GM18907 (cell line): Measurements from ENCODE around the gene GRID1.
A peak's percentile ranks its signal among the peaks of the same experiment; 100 is the strongest.

Experiments
- ATAC-seq: cut with Tn5 transposase; IDR thresholded peaks from one replicate; pipeline ENCODE4 v1.9.1; 2021; ENCODE audit warnings: mild to moderate bottlenecking, moderate library complexity; ENCODE audit not compliant: unreplicated experiment

Gene GRID1

DNA sequence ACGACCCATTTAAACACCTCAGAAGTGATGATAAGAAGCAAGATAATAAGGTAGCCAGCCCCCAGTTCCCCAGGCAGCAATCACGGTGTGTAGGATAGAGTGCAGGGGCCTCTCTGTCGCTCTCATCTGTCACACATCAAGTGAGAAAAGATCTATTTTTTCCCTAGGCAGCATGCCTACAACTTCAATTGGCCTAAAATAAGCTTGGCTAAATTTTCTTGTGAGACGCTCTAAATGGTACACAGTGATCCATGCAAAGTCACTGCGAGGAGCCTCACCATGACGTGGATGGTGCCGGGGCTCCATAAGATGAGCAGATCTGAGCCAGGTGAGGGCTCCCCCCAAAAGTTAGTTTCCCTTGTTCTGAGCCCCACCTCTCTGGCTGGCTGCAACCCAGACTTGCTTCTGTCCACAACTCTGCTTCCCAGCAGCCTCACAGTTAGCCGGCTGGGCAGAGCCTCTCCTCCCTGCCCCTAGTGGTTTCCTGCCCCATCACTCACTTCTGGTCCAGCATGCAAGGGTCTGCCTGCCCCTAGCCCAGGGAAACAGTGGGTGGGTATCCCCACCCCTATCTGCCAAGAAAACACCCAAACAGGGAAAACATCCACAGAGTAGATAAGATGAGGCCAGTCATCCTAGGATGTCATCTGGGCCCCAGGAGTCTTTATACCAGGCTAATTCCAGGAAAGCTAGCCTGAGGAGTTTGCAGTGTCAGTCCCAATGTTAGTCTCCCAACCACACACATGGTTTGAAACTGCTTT lies 342.1 kb downstream of the GRID1 start:
- ATAC-seq = no peak

GRCh38 chr10:86023931-86024280 lies 342.7 kb downstream of the GRID1 start:
- no peak for ATAC-seq

DNA sequence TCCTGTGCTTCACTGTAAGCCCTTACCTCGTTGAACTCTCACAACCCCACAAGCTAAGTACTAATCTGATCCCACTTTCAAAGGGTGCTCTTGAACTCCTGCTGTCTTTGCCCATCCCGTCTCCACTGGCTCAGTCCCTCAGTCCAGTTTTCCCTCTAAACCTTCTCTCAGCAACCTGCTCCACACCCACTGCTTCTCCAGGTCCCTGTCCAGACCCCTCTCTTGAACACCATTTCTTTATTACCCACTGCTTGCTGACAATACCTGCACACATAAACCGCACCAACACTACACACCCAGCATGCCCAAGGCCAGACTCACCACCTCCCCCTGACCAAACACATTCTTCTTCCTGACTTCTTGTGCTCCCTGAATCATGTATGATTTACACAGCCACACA lies 343.3 kb downstream of the GRID1 start:
- ATAC-seq = no peak

- ATAC-seq = no peak
Observed at GRCh38 chr10:86022906-86023305, 343.7 kb downstream of the GRID1 start.

DNA sequence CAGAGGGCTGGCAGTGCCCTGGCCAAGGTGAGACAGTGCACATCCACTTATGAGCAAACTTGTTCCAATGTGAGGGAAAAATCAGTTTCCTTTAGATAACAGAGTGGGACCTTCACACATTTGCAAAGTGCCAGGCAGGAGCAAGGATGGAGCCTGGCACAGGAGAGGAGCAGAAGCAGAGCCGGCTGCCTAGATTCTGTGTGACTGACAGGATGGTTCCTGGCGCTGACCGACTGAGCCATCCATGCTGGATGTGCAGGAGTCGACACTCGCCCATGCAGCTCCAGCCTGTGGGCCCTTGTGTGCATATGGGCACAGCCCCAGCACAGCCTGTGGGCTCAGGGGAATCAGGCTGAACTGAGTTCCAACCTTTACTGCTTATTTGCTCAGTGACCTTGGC lies 346.5 kb downstream of the GRID1 start:
- no peak for ATAC-seq

GRCh38 chr10:86019141-86019540 lies 347.5 kb downstream of the GRID1 start:
- ATAC-seq = no peak

GRCh38 chr10:86018735-86019058 lies 347.9 kb downstream of the GRID1 start:
- peak; percentile 23 for ATAC-seq

DNA sequence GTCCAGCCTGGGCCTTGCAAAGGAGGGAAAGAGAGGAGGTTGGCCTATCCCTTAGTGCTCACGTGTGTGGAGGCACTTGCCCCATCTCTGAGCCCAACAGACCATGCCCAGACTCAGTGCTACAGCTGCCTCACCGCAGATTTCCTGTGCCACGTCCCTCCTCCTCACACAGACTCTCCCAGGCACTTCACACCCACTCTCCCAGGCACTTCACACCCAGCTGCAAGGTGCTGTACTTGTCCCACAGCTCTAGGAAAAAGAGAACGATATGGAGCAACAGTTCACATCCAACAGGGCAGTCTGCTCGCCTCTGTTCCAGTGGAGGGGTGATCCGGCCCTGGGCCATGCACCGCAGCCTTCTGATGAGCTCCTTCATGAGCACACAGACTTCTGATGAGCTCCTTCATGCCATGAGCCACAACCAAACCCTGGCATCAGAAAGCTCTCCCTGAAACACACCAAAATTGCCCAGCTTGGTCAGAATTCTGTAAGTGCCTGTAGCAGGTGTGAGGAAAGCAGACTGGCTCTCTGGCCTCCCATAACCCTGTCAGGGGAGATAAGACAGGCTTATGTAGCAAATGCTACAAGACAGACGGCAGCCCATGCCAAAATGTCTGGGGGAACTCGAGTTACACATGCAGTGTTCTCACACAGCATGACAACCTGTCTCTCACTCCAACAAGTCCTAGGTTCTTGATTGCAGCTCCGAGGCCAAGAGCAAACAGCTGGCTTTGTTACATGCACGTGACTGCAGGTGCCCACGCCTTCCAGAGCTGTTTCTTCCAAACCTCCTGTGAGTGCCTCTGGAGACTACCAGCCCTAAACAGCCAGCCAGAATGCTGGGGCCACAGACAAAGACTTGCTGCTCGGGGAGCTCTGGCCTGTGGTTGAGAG lies 348.5 kb downstream of the GRID1 start:
- peak; percentile 85 for ATAC-seq

GRCh38 chr10:86013568-86013967 lies 353.0 kb downstream of the GRID1 start:
- ATAC-seq = no peak

DNA sequence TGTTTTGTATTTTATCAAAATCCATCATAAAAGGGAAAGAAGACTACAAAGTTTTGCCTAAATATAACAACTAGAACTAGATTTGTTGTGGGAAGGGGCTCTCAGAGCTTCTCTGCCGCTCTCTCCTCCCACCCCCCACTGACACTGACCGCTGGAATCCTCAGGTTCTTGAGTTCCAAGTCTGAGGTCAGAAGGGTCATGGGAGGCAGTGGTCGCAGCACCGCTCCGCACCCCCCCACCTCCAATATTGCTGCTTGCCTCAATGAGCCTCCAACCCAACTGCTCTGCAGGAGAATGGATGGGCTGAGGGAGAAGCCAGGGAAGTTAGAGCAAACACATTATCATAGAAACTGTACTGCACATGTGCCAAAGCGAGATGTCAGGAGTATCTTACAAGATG lies 359.4 kb downstream of the GRID1 start:
- no peak for ATAC-seq

GRCh38 chr10:86004337-86004736 lies 362.3 kb downstream of the GRID1 start:
- ATAC-seq = no peak

DNA sequence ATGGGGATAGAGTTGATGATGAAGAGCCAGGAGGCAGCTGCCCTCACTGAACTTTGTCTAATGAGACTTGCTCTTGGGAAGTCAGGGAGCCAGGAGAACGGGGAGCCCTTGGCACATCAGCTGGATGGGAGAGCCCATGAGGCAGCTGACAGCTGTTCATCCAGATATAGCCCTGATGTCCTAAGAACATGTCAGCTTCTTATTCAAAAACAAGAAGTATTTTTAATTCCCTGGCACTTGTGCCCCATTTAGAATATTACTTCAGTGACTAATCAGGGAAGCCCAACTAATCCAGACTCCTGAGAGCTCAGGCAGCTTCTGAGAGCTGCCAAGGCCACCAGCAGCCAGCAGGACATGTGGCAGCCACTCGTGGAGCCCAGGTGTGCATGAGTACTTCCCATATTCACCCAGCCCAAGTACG lies 363.4 kb downstream of the GRID1 start:
- ATAC-seq = no peak

GRCh38 chr10:86001521-86001920 lies 365.1 kb downstream of the GRID1 start:
- no peak for ATAC-seq

DNA sequence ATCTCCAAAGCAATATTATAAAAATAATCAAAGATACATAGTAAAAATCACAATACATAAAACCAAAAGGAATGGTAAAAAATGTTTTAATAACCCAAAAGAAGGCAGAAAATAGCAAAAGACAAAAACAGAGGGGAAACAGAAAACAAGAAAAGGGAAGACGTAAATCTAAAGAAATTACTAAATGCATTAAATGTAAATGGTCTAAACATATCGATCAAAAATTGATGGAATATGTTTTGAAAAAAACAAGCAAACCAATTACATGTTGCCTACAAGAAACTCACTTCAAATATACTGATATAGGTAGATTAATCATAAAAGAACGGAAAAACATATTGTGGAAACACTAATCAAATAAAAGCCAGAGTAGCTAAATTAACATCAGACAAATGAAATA lies 369.1 kb downstream of the GRID1 start:
- ATAC-seq = no peak

- no peak for ATAC-seq
Observed at GRCh38 chr10:85995791-85996190, 370.8 kb downstream of the GRID1 start.

DNA sequence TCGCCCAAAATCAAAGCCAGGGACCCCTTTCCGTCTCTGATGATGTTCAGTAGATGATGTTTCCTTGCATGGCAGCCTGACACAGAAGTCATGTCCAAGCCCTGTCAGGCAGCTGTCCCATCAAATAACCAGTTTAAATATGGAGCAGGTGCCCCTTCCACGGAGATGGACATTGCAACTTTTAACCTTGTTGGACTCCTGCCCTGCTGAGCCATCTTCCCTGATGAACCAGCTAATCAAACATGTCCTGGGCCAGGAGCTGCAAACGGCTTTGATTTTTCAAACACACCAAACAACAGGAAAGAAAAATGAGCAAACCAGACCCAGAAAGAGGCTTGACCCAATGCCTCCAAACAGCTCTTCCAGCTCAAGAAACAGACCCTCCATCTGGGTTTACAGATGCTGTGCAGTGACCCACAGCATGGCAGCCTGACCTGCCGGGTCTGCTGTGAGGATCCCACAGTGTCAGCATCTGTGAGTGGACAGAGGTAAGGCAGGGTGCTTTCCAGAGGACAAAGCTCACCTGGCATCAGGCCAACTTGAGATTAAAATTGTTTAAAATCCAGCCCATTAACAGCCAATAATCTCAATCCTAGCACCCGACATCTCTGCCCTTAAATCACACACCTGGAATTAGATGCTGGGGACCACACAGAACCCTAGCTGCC lies 372.6 kb downstream of the GRID1 start:
- no peak for ATAC-seq

- ATAC-seq = no peak
Observed at GRCh38 chr10:85993140-85993539, 373.5 kb downstream of the GRID1 start.

DNA sequence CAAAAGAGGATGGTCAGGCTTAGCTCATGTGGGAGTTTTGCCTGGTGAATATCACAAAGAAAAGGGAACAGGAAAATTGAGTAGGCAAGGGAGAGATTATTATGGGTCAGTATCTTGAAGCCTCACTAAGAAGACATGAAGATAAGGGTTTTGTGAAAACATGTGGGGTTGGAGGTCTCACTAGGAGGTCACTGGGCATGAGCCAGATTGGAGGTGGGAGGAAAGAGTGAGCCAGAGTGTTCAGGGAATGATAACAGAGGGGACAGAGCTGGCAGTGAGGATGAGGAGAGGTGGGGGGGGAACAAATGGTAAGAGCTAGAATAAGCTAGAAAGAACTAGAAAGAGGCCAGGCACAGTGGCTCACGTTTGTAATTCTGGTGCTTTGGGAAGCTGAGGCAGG lies 374.3 kb downstream of the GRID1 start:
- no peak for ATAC-seq

- no peak for ATAC-seq
Observed at GRCh38 chr10:85986777-85987176, 379.8 kb downstream of the GRID1 start.

GRCh38 chr10:85983051-85983450 lies 383.5 kb downstream of the GRID1 start:
- ATAC-seq = no peak

- ATAC-seq = no peak
Observed at GRCh38 chr10:85979598-85979997, 387.0 kb downstream of the GRID1 start.
